Body of pancreas (tissue), 4 donors: ENCODE results near the gene PLEKHF1. TPM values are rescaled to one million over a fixed set of nuclear protein-coding genes. Genes with fewer than 3 reads are reported as not detected.

ENCODE experiments used
- ATAC-seq: fragments of 150-250 bp; one replicate; pipeline ENCODE4 v1.9.1; 2016
- DNase-seq, 4 donors: peaks; one replicate each; pipeline ENCODE4 v3.0.0-alpha.2; 2019
- H3K27ac ChIP-seq, 4 donors: fragments of 200-600 bp; sonication (generic); 1 replicate in 3 of 4; 2 replicates in 1 of 4; pipeline versions ENCODE4 v1.5.1 to v1.6.1; 2016 to 2019; ENCODE audit warnings: mild to moderate bottlenecking in 1 of 4, mixed read lengths in 1 of 4, moderate library complexity in 1 of 4
- H3K27me3 ChIP-seq, 2 donors: fragments of 200-600 bp; sonication (generic); one replicate each; pipeline ENCODE4 v1.6.0; 2016; ENCODE audit warnings: mild to moderate bottlenecking in 1 of 2
- H3K36me3 ChIP-seq, 2 donors: fragments of 200-600 bp; sonication (generic); replicated peaks in 1 of 2; 2 replicates each; pipeline ENCODE4 v1.5.1; 2016; ENCODE audit warnings: low read depth in 2 of 2; ENCODE audit not compliant: insufficient read depth in 1 of 2
- H3K4me1 ChIP-seq: fragments of 200-600 bp; sonication (generic); one replicate; pipeline ENCODE4 v1.6.0; 2016
- H3K4me3 ChIP-seq, 2 donors: fragments of 200-600 bp; sonication (generic); 1 replicate in 1 of 2; 2 replicates in 1 of 2; pipeline ENCODE4 v1.5.1; 2016 to 2019
- H3K9me3 ChIP-seq, 3 donors: fragments of 200-600 bp; sonication (generic); 1 replicate in 2 of 3; 2 replicates in 1 of 3; pipeline ENCODE4 v1.5.1; 2016
- CTCF ChIP-seq, 7 experiments: fragments of 450-650 bp in 4 of 7; fragments of 200-600 bp in 3 of 7; sonication (generic) in 3 of 7; IDR thresholded peaks; one replicate each; pipeline ENCODE4 v1.5.1; 2016 to 2019; ENCODE audit warnings: antibody characterized with exemption in 7 of 7
- POLR2A ChIP-seq, 3 donors: fragments of 450-650 bp; IDR thresholded peaks; one replicate each; pipeline ENCODE4 v1.6.1; 2016; ENCODE audit warnings: antibody characterized with exemption in 3 of 3, mild to moderate bottlenecking in 2 of 3
- WGBS, 2 donors: methylation state at CpG; one replicate each; pipeline ENCODE4 v1.1.5; 2017; 5-methylcytosine and 5-hydroxymethylcytosine counted together
- intact Hi-C: fragments of 100-400 bp; cut with DNase I; formaldehyde crosslinking; loops from one replicate; pipeline ENCODE4 v1.15.1; 2023
- total RNA-seq, 2 donors: library from RNA; depleted of rRNA; stranded (reverse); fragments of >200 nt; gene quantifications; one replicate each; pipeline ENCODE4 v1.1.0, GENCODE V29; 2016

PLEKHF1 gene
- total RNA-seq, 2 donors from 2014 or later: 13.5 to 16.5 TPM

- 67 to 84% methylated on average over 3 to 9 of the region's 10 CpGs for WGBS, 2 donors
- no peak for TF ChIP-seq CTCF (IDR thresholded peaks at IDR 0.05)
- no peak for TF ChIP-seq POLR2A (IDR thresholded peaks at IDR 0.05)
- no peaks in the 10 kb centered on the region for H3K9me3 ChIP-seq
- H3K4me3 ChIP-seq: no peak overlapping the region
- no peaks in the 10 kb centered on the region for H3K4me1 ChIP-seq
- DNase-seq (no peak), ATAC-seq (no peak)
- intact Hi-C loops: no loop called here
- no peak overlapping the region for H3K27ac ChIP-seq
- no peaks in the 10 kb centered on the region for H3K27me3 ChIP-seq
- peaks cover 2 to 5% of the 10 kb centered on the region in 2 donors for H3K36me3 ChIP-seq
These were observed 32.4 kb downstream of the PLEKHF1 start for GRCh38 chr19:29697523-29698261.

- intact Hi-C loops: no loop called here
- DNase-seq: no peak
- WGBS, 2 donors: 68 to 79% methylated on average over 2 to 5 of the region's 5 CpGs
- Histone ChIP-seq H3K36me3 (peaks cover 5% of the 10 kb centered on the region in 2 donors), H3K9me3 (no peaks in the 10 kb centered on the region), H3K27ac (no peak overlapping the region), H3K4me3 (no peak overlapping the region), H3K4me1 (no peaks in the 10 kb centered on the region), H3K27me3 (no peaks in the 10 kb centered on the region)
- no peak for TF ChIP-seq POLR2A (IDR thresholded peaks at IDR 0.05)
- TF ChIP-seq CTCF (IDR thresholded peaks at IDR 0.05): no peak
- ATAC-seq: no peak
These were observed 34.6 kb downstream of the PLEKHF1 start for GRCh38 chr19:29699861-29700260.

GRCh38 chr19:29700498-29700897, 35.2 kb downstream of the PLEKHF1 start:
- peaks cover 5% of the 10 kb centered on the region in 2 donors for H3K36me3 ChIP-seq
- H3K27ac ChIP-seq: no peak overlapping the region
- ATAC-seq: no peak
- no peak for DNase-seq
- intact Hi-C loops: no loop called here
- 70 to 76% methylated on average over 6 of the region's 6 CpGs for WGBS, 2 donors
- H3K9me3 ChIP-seq: no peaks in the 10 kb centered on the region
- no peak overlapping the region for H3K4me3 ChIP-seq
- TF ChIP-seq POLR2A (IDR thresholded peaks at IDR 0.05): no peak
- no peak for TF ChIP-seq CTCF (IDR thresholded peaks at IDR 0.05)
- H3K4me1 ChIP-seq: no peaks in the 10 kb centered on the region
- H3K27me3 ChIP-seq: no peaks in the 10 kb centered on the region

- DNase-seq (no peak), ATAC-seq (no peak)
- peaks cover 5 to 10% of the 10 kb centered on the region in 2 donors for H3K36me3 ChIP-seq
- no peak overlapping the region for H3K27ac ChIP-seq
- WGBS, 2 donors: 81 to 87% methylated on average over 6 to 30 of the region's 30 CpGs
- intact Hi-C loops: no loop called here
- H3K4me3 ChIP-seq: no peak overlapping the region
- H3K4me1 ChIP-seq: no peaks in the 10 kb centered on the region
- no peak for TF ChIP-seq CTCF (IDR thresholded peaks at IDR 0.05)
- no peak for TF ChIP-seq POLR2A (IDR thresholded peaks at IDR 0.05)
- no peaks in the 10 kb centered on the region for H3K9me3 ChIP-seq
- H3K27me3 ChIP-seq: no peaks in the 10 kb centered on the region
These were observed 37.1 kb downstream of the PLEKHF1 start for GRCh38 chr19:29702161-29702962.
